Measurements from ENCODE around the gene PLA2R1. TPM values are rescaled to one million over a fixed set of nuclear protein-coding genes. Genes with fewer than 3 reads are reported as not detected.
"Not testable (repeated sequence)": the region's sequence is repeated elsewhere in the genome, so short reads cannot be mapped to it uniquely, and the experiment has no call there.

The PLA2R1 gene
- total RNA-seq, 1 experiment from 2014 or later: 7.1 TPM

GRCh38 chr2:159982842-159983785, 79.3 kb downstream of the PLA2R1 start:
- DNase-seq (ENCODE audit: low read depth): peak; percentile 7

- DNase-seq (ENCODE audit: low read depth): peak; percentile 79
Observed at GRCh38 chr2:159982270-159982669, 80.1 kb downstream of the PLA2R1 start.

GRCh38 chr2:159976527-159977160, 85.8 kb downstream of the PLA2R1 start:
- DNase-seq (ENCODE audit: low read depth): no peak

- DNase-seq (ENCODE audit: low read depth): no peak
Observed at GRCh38 chr2:159973325-159973724, 89.1 kb downstream of the PLA2R1 start.

GRCh38 chr2:159971365-159972152, 90.9 kb downstream of the PLA2R1 start:
- DNase-seq (ENCODE audit: low read depth): no peak

GRCh38 chr2:159970548-159970947, 91.9 kb downstream of the PLA2R1 start:
- not testable (repeated sequence) for DNase-seq (ENCODE audit: low read depth)

- peak; percentile 66 for DNase-seq (ENCODE audit: low read depth)
Observed at GRCh38 chr2:159968279-159968900, 94.0 kb downstream of the PLA2R1 start.

- no peak for DNase-seq (ENCODE audit: low read depth)
Observed at GRCh38 chr2:159963700-159964099, 98.7 kb downstream of the PLA2R1 start.

GRCh38 chr2:159962513-159962912, 99.9 kb downstream of the PLA2R1 start:
- not testable (repeated sequence) for DNase-seq (ENCODE audit: low read depth)

- DNase-seq (ENCODE audit: low read depth): no peak
Observed at GRCh38 chr2:159961451-159961850, 101.0 kb downstream of the PLA2R1 start.

- DNase-seq (ENCODE audit: low read depth): no peak
Observed at GRCh38 chr2:159961037-159961436, 101.4 kb downstream of the PLA2R1 start.

GRCh38 chr2:159960414-159960813, 102.0 kb downstream of the PLA2R1 start:
- DNase-seq (ENCODE audit: low read depth): peak; percentile 83

- no peak for DNase-seq (ENCODE audit: low read depth)
Observed at GRCh38 chr2:159959136-159959535, 103.3 kb downstream of the PLA2R1 start.

- DNase-seq (ENCODE audit: low read depth): no peak
Observed at GRCh38 chr2:159953136-159953823, 109.1 kb downstream of the PLA2R1 start.

GRCh38 chr2:159946326-159946999, 116.0 kb downstream of the PLA2R1 start:
- peak; percentile 86 for DNase-seq (ENCODE audit: low read depth)

- DNase-seq (ENCODE audit: low read depth): peak; percentile 62
Observed at GRCh38 chr2:159944874-159945273, 117.5 kb downstream of the PLA2R1 start.

GRCh38 chr2:159942146-159942545, 120.3 kb downstream of the PLA2R1 start:
- peak; percentile 83 for DNase-seq (ENCODE audit: low read depth)

- DNase-seq (ENCODE audit: low read depth): peak; percentile 41
Observed at GRCh38 chr2:159941729-159942128, 120.7 kb downstream of the PLA2R1 start.

- DNase-seq (ENCODE audit: low read depth): peak; percentile 52
Observed at GRCh38 chr2:159939946-159940345, 122.5 kb downstream of the PLA2R1 start.

- DNase-seq (ENCODE audit: low read depth): no peak
Observed at GRCh38 chr2:159938395-159938794, 124.0 kb downstream of the PLA2R1 start.

Data from LHCN-M2 (cell line).